ENCODE measurements around the gene FBF1.

- TF ChIP-seq CTCF (IDR thresholded peaks at IDR 0.05) = no peak
- no peak for TF ChIP-seq POLR2A (IDR thresholded peaks at IDR 0.05)
These were observed 8.0 kb downstream of the FBF1 start for GRCh38 chr17:75932852-75933251.

All from esophagus squamous epithelium (tissue), 4 donors.